Activated CD4-positive, alpha-beta T cell treated with anti-CD3 and anti-CD28 coated beads, Interleukin-2, amount 50 U/mL, for 48 hours (primary cell): ENCODE measurements around the gene SOS1.
"Not testable (repeated sequence)": the region's sequence is repeated elsewhere in the genome, so short reads cannot be mapped to it uniquely, and the experiment has no call there.

Experiments used
- DNase-seq, 2 experiments: peaks; one replicate each; pipeline ENCODE4 v3.0.0-alpha.2; 2020

The SOS1 gene

GRCh38 chr2:39138187-39138836 is 17.5 kb upstream of the SOS1 start:
- not testable (repeated sequence) for DNase-seq

GRCh38 chr2:39136799-39137198 is 15.9 kb upstream of the SOS1 start:
- DNase-seq, result no peak

- DNase-seq, result no peak
Observed at GRCh38 chr2:39135690-39136259, 14.9 kb upstream of the SOS1 start.

- no peak for DNase-seq
Observed at GRCh38 chr2:39133215-39133851, 12.5 kb upstream of the SOS1 start.

- peak; percentile 68 to 77 for DNase-seq
Observed at GRCh38 chr2:39128919-39129391, 8.1 kb upstream of the SOS1 start.

GRCh38 chr2:39127973-39128372 is 7.1 kb upstream of the SOS1 start:
- DNase-seq, result peak; percentile 47 to 60

GRCh38 chr2:39124746-39125057 is 3.9 kb upstream of the SOS1 start:
- DNase-seq, result peak; percentile 29 to 43

- DNase-seq, result peak; percentile 94 to 96
Observed at GRCh38 chr2:39124000-39124745, 3.3 kb upstream of the SOS1 start.

- DNase-seq, result no peak
Observed at GRCh38 chr2:39123436-39123999, 2.7 kb upstream of the SOS1 start.

- no peak for DNase-seq
Observed at GRCh38 chr2:39121523-39122063, 742 bp upstream of the SOS1 start.

GRCh38 chr2:39120521-39120770 is 405 bp downstream of the SOS1 start:
- DNase-seq, result no peak

- DNase-seq, result peak; percentile 62 to 69
Observed at GRCh38 chr2:39119732-39120520, 925 bp downstream of the SOS1 start.

GRCh38 chr2:39118786-39119499 is 1.9 kb downstream of the SOS1 start:
- DNase-seq, result no peak

GRCh38 chr2:39115556-39115955 is 5.3 kb downstream of the SOS1 start:
- DNase-seq, result no peak

GRCh38 chr2:39114771-39115170 is 6.1 kb downstream of the SOS1 start:
- DNase-seq, result no peak

- no peak for DNase-seq
Observed at GRCh38 chr2:39109537-39109936, 11.3 kb downstream of the SOS1 start.

- DNase-seq, result no peak
Observed at GRCh38 chr2:39108377-39108776, 12.5 kb downstream of the SOS1 start.

- DNase-seq, result no peak
Observed at GRCh38 chr2:39107724-39108273, 13.1 kb downstream of the SOS1 start.

GRCh38 chr2:39107156-39107555 is 13.7 kb downstream of the SOS1 start:
- DNase-seq, result no peak

- no peak for DNase-seq
Observed at GRCh38 chr2:39099870-39100728, 20.8 kb downstream of the SOS1 start.
